Activated CD4-positive, alpha-beta T cell treated with anti-CD3 and anti-CD28 coated beads, Interleukin-2, amount 50 U/mL, for 48 hours (primary cell): ENCODE data around the gene MYOZ3.

Experiments used
- DNase-seq, 2 experiments: peaks; one replicate each; pipeline ENCODE4 v3.0.0-alpha.2; 2020

MYOZ3 gene

DNA sequence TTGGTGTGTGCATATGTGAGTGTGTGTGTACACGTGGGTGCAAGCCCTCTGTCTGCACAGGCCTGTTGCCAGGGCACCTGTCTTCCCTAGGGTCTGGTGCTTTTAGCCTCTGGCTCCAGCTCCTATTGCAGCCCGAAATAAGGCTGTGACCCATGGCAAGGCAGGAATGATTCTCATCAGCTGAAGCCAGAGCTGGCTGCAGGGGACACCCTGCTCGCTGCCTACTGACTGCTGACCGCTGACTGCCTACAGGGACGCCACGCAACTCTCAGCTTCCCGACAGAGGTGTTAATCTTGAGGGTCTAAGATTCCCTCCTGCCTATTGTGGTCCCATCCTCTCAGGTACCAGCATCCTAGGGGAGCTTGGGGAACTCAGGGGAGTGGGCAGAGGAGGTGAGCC lies at the start of gene MYOZ3:
Gene MYOZ3 (plus strand): TSS at position 166 of the 400 bp plus-strand sequence. CDS start 1,691 bp downstream, outside the sequence.
- no peak for DNase-seq

DNA sequence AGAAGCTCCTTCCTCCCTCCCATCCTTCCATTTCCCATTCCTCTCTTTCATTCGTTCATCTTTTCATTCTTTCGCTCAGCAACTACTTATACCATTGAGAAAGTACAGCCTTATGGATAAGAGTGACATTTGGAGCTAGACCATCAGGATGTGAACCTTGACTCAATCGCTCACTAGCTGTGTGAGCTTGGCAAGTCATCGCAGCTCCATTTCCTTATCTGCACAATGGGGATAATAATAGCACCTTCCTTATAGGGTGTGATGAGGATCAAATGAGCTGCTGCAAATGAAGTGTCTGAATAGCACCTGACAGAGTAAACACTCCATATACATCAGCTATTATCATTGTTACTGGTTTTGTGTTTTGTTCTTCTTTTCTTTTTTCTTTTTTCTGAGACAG lies 48.6 kb upstream of the MYOZ3 start:
- DNase-seq: no peak

DNA sequence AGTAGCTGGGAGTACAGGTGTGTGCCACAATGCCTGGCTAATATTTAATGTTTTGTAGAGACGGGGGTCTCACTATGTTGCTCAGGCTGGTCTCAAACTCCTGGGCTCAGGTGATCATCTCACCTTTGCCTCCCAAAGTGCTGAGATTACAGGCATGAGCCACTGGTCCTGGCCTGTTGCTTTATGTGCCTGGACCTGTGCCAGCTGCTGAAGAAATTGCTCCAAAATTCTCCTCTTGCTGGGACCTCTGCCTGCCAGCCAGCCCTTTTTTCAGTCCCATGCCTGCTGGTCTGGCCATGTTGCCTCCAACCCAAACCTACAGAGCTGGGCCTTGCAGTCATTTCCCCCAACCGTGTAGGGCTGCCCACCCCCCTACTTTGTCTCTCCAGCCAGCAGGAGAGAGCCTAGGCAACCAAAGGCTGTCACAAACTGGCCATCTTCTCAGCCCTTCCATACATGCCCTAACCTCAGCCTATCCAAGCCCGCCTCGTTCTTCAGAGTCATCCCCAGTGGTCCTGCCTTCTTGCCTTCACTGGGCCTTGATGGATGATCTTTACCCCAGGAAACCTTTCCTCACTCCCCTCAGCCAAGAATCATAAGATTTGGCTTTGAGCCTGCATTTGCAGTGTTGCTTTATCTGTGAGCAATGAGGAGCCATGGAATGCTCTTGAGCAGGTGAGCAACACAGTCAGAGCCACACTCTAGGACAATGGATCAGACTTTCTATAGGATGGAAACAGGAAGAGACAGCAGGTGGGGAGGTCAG lies 48.0 kb upstream of the MYOZ3 start:
- no peak for DNase-seq

DNA sequence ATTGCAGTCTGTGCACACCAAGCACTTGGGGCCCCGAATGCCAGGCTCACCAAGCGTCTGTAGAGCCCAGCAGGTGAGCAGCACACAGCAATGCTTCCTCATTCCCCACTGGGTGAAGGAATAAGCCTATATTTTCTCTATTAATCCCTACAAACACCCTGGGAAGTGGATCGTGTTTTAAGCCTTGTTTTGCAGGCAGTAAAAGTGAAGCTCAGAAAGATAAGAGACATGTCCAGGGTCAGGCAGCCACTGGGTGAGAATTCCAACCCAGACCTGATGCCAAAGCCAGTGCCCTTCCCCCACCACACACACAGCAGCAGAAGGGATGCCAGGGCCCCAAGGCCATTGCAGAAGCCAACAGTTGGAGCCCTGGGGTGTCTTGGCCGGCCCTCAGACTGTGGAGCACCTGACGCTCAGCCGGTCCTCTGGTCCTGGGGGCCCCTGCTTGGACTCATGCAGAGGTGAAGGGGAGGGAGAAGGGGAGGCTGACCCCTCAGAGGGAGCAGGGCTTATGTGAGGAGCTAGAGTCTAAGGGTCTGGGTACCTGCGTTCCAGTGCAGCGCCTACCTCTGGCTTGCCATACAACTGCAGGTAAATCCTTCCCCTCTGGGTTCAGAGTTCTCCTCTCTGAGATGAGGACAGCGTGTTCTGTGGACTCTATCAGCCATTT lies 46.9 kb upstream of the MYOZ3 start:
- DNase-seq: no peak

DNA sequence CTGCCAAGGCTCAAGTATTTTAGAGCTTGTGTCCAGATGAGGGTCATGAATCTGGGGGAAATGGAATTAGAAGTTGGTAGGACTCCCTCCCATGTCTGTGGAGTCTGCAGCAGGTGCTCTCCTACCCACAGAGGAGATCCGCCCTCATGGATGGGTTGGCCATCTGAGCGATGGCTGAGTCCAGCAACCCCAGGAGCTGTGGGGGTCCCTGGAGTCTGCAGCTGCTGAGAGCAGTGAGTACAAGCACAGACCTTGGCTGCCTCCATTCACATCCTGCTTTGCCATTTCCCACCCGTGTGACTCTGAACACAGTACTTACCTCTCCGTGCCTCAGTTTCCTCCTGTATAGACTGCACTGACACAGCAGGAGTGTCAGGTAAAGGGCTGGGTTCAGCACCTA lies 46.4 kb upstream of the MYOZ3 start:
- no peak for DNase-seq

DNA sequence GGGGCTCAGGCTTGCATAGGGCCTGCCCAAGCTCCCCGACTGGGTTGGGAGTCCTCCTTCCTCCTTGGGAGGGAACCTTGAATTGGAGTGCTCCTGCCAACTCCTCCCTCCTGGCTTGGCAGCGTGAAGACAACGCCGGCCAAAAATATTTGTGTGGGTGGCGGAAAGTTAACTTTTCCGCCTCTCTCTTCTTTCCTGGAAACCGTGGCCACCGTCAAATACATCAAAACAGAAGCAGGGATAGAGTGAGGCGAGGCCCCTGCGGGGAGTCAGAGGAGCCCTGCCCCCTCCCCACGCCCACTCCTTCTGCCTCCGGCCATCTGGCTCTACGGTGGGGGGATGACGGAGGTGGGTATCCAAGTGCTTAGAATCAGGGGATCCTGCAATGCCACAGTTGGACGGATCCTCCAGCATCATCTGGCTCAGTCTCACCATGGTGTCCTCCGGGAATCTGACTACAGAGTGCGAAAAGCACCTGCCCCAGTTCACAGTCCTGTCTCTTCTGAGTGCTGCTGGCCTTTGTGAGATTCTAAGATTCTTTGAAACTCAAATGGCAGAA lies 45.8 kb upstream of the MYOZ3 start:
- no peak for DNase-seq

DNA sequence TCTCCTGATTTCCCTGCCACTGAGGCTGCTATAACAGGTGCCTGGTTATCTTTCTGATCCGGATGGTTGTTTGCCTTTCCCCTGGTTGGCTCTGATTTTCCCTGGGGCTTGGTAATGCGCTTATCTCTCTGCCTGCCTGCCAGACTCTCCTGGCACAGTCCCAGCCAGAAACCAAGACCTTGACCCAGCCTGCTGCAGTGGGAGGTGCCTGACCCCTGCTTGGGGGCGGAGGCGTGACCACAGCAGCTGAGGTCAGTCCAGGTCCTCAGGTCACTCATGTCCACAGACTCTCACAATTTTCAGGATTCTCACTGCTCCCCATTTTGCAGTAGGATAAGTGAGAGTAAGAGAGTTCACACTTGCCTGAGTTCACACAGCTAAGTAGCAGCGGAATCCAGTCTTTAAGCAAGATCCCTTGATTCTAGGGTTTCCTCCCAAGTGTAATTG lies 45.0 kb upstream of the MYOZ3 start:
- no peak for DNase-seq

- no peak for DNase-seq
Measured at GRCh38 chr5:150616506-150616905, 44.5 kb upstream of the MYOZ3 start.

GRCh38 chr5:150618163-150618562 lies 42.9 kb upstream of the MYOZ3 start:
- no peak for DNase-seq

- DNase-seq: no peak
Measured at GRCh38 chr5:150618588-150619281, 42.3 kb upstream of the MYOZ3 start.

- DNase-seq: no peak
Measured at GRCh38 chr5:150619359-150620230, 41.5 kb upstream of the MYOZ3 start.

DNA sequence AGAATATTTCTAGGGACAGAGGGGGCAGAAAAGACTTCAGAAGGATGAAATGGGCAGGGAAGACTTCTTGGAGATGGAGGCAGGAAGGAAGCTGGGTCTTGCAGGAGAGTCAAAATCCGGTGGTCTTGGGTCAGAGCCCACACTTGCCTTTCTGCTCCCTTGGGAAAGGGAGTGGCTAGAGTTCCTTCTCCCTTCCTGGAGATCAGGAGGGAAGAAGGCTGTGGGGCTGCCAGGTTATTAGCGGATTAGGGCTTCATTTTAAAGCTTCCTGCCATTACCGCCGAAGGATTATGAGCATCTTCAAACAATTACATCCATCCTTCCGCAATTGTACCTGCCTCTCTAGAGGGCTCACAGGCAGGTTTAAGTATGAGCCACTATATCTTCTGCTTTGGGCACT lies 39.8 kb upstream of the MYOZ3 start:
- no peak for DNase-seq

DNA sequence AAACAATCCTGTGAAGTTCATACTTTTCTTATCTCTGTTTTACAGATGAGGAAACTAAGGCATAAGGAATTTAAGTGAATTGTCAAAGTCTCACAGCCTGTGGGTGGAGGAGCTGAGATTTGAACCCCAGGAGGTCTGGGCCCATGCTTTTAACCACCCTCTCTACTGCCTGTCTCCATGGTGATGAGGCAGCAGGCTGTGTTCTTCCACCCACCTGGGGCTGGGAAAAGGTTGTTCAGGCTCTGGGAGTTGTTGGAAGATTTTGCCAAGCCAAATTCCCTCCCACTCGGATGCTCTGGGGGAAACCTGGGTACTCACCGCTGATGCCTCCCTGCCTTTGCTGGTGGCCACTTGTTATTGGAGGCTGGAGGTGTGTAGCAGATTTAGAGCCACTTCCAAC lies 38.9 kb upstream of the MYOZ3 start:
- no peak for DNase-seq

DNA sequence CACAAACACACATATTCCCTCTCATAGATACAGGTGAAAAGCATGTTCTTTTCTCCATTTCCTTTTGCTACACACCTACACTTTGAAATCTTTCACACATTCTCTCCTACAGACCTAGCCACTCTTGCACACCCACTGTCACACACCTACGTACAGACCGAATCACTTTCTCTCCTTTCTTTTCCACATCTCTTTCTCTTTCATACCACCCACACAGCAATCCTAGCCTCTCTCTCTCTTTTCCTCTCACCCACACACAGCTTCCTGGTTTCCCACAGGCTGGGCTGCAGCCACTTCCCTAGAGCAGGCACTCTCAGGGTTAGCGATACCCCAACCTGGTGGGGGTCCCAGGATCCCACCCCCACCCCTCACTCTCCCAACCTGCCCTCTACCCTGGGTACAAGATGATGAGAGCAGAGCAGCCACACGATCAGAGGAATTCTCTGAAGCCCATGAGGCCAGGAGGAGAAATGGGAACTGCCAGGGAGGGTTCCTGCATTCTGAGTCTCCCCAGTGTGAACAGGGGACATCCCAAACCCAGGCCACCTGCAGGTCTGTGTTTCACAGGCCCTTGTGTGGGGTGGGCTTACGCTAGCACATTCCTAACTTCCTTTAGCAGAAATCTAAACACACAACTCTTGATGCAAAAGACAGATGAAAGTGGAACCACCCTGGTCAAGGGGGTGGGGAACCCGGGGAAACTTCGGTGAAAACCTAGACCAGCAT lies 37.7 kb upstream of the MYOZ3 start:
- no peak for DNase-seq

DNA sequence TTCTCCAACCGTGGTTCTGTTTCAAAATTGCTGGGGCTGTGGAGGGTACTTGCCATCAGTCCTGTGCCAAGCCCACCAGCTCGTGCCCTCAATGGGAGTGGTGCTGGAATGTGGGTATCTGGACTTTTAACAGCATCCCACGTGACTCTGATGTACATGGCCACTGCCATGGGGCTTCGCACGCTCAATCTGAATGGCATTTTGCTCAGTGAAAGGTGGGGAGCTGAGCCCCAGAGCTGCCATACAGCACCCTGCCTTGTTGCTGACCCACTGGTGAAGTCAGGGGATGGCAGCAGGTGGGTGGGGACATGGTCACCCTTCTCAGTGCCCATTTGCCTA lies 37.2 kb upstream of the MYOZ3 start:
- DNase-seq: no peak

DNA sequence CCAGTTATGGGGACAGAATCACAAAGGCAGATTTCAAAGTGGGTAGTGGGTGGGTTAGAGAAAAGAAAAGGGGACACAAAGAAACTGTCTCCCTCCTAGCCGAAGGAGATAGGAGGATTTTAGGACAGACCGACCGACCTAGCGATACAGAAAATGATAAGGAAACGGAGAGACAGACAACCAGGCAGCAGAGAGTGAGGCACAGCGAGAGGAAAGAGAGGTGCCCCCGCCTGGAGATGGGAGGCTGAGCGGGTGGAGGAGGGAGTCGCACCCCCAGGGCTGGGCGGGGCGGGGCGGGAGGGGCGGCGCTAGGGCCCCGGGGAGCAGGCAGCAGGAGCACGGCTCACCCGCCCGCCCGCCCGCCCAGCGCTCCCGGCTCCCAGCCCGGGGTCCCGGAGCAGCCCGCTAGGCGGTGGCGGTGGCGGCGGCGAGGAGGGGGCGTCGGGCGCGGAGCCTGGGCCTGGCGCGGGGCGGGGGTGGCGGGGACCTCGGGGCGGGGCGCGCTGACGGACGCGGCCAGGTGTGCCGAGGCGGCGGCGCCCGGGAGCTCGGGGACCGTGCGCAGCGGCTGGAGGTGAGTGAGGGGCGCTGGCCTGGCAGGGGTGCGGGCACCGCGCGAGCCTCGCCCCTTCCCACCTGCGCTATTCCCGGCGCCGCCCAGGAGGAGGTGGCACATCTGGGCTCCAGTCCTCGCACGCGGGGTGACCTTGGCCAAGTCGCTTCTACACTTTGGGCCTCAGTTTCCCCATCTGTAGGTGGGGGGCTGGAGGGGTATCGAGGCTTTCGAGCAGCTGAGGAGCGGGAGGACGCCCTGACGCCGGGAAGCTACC lies 36.5 kb upstream of the MYOZ3 start:
- peak; percentile 22 to 23 for DNase-seq

GRCh38 chr5:150625164-150625535 lies 35.9 kb upstream of the MYOZ3 start:
- no peak for DNase-seq

DNA sequence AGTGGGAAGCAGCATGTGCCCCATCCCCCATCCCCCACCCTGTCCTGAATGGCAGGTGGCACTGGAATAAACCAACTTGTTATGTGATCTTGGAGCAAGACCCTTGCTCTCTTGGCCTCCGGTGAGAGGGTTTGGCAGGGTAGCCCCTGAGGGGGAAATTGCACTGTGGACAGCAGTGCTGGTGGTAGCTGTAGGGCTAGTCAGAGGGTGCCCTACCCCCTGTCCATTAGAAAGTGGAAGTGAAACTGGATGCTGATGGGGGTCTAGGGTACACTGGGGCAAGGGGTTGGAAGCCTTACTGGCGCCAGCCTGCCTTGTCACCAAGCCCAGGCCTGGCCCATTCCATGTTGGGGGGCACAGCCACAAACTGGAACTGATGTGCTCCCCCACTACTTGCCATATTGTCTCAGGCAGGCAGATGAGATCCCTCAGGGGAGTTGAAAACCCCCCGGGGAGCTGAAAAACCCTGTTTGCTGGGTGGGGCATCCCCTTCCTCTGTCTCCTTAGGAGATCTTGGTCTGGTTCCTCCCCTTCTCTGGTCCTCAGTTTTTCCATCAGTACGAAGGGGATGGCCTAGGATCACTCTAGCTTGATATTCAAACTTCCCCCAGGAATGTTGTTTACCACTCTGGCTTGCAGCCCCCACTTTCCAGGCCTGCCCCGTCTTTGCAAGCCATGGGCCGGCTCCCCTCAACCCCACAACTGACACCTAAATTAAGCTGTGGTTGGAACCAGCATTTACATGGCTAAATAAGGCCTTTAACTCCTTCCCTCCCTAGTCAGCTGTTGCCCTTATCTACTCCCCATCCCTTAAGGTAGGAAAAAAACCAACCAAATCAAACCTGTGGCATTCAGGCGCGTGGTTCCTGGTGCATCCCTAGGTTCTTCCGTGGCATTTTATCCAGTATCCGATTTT lies 35.0 kb upstream of the MYOZ3 start:
- no peak for DNase-seq

GRCh38 chr5:150626853-150627276 lies 34.2 kb upstream of the MYOZ3 start:
- DNase-seq: no peak
